CD14-positive monocyte (primary cell): ENCODE data around the gene TINAGL1. TPM values are rescaled to one million over a fixed set of nuclear protein-coding genes. Genes with fewer than 3 reads are reported as not detected.

Experiments used
- DNase-seq, 3 donors: peaks; one replicate each; pipeline ENCODE4 v3.0.0-alpha.2; 2011 to 2022
- H2AFZ ChIP-seq: 2 replicates; pipeline ENCODE4 v1.6.0; 2012; ENCODE audit warnings: mild to moderate bottlenecking, low read depth, low read length, inconsistent platforms; ENCODE audit not compliant: insufficient read depth, poor library complexity, severe bottlenecking
- H3K27ac ChIP-seq, 2 donors: 1 replicate in 1 of 2; 2 replicates in 1 of 2; pipeline ENCODE4 v1.5.1; 2012 to 2013; ENCODE audit warnings: low read length in 2 of 2, control low read depth in 1 of 2, inconsistent platforms in 1 of 2, low read depth in 1 of 2, mild to moderate bottlenecking in 1 of 2
- H3K27me3 ChIP-seq, 2 donors: one replicate each; pipeline versions ENCODE4 v1.6.0 to v1.6.1; 2011 to 2013; ENCODE audit warnings: low read length in 2 of 2; ENCODE audit not compliant: control insufficient read depth in 2 of 2, insufficient read depth in 2 of 2
- H3K36me3 ChIP-seq, 2 donors: replicated peaks in 1 of 2; 1 replicate in 1 of 2; 2 replicates in 1 of 2; pipeline versions ENCODE4 v1.5.1 to v1.6.1; 2012 to 2013; ENCODE audit warnings: low read length in 2 of 2, control low read depth in 1 of 2, inconsistent platforms in 1 of 2, mild to moderate bottlenecking in 1 of 2; ENCODE audit not compliant: insufficient read depth in 2 of 2, control insufficient read depth in 1 of 2
- H3K4me1 ChIP-seq, 2 donors: 1 replicate in 1 of 2; 2 replicates in 1 of 2; pipeline versions ENCODE4 v1.5.1 to v1.6.1; 2012 to 2013; ENCODE audit warnings: low read length in 2 of 2, control low read depth in 1 of 2, inconsistent platforms in 1 of 2, mild to moderate bottlenecking in 1 of 2, moderate library complexity in 1 of 2; ENCODE audit not compliant: insufficient read depth in 2 of 2, control insufficient read depth in 1 of 2
- H3K4me2 ChIP-seq: replicated peaks from 2 replicates; pipeline ENCODE3; 2012; ENCODE audit warnings: low read length, moderate library complexity, mild to moderate bottlenecking; ENCODE audit not compliant: poor library complexity, severe bottlenecking; ENCODE audit errors: extremely low read depth
- H3K4me3 ChIP-seq, 3 experiments: fragments of 200-600 bp in 1 of 3; sonication (generic) in 1 of 3; replicated peaks in 1 of 3; 1 replicate in 2 of 3; 2 replicates in 1 of 3; pipeline ENCODE4 v1.5.1; 2011 to 2013; ENCODE audit warnings: low read length in 3 of 3, mild to moderate bottlenecking in 3 of 3, control low read depth in 2 of 3, low read depth in 2 of 3, inconsistent platforms in 1 of 3, moderate library complexity in 1 of 3
- H3K79me2 ChIP-seq: 2 replicates; pipeline ENCODE4 v1.6.0; 2012; ENCODE audit warnings: mild to moderate bottlenecking, control low read depth, inconsistent platforms, low read length, moderate library complexity; ENCODE audit not compliant: insufficient read depth
- H3K9ac ChIP-seq: 2 replicates; pipeline ENCODE4 v1.6.0; 2017; ENCODE audit warnings: low read length, mild to moderate bottlenecking; ENCODE audit not compliant: insufficient read depth, poor library complexity, severe bottlenecking
- H3K9me3 ChIP-seq, 2 donors: replicated peaks in 1 of 2; 1 replicate in 1 of 2; 2 replicates in 1 of 2; pipeline versions ENCODE4 v1.5.1 to v1.6.1; 2012 to 2013; ENCODE audit warnings: low read length in 2 of 2, control low read depth in 1 of 2; ENCODE audit not compliant: control insufficient read depth in 1 of 2, insufficient read depth in 1 of 2
- H4K20me1 ChIP-seq: 2 replicates; pipeline ENCODE4 v1.6.0; 2012; ENCODE audit warnings: mild to moderate bottlenecking, low read length, control low read depth, moderate library complexity; ENCODE audit not compliant: insufficient read depth
- H3K27ac Mint-ChIP-seq, 7 donors: one replicate each; pipeline ENCODE4 v1.8.0; 2020; ENCODE audit warnings: mild to moderate bottlenecking in 7 of 7, mixed read lengths in 7 of 7, moderate library complexity in 6 of 7, inconsistent platforms in 2 of 7
- H3K27me3 Mint-ChIP-seq, 3 donors: one replicate each; pipeline ENCODE4 v1.8.0; 2021 to 2022; ENCODE audit warnings: low read depth in 3 of 3, mild to moderate bottlenecking in 3 of 3, mixed read lengths in 3 of 3, moderate library complexity in 3 of 3, inconsistent platforms in 1 of 3
- H3K36me3 Mint-ChIP-seq, 2 donors: one replicate each; pipeline ENCODE4 v1.8.0; 2020; ENCODE audit warnings: mixed read lengths in 2 of 2, inconsistent platforms in 1 of 2, mild to moderate bottlenecking in 1 of 2
- H3K4me1 Mint-ChIP-seq: one replicate; pipeline ENCODE4 v1.8.0; 2020; ENCODE audit warnings: mild to moderate bottlenecking, mixed read lengths
- H3K4me3 Mint-ChIP-seq, 2 donors: one replicate each; pipeline ENCODE4 v1.8.0; 2020; ENCODE audit warnings: mild to moderate bottlenecking in 2 of 2, mixed read lengths in 2 of 2, moderate library complexity in 1 of 2
- H3K9me3 Mint-ChIP-seq, 7 donors: one replicate each; pipeline ENCODE4 v1.8.0; 2020 to 2022; ENCODE audit warnings: mixed read lengths in 7 of 7, mild to moderate bottlenecking in 6 of 7, moderate library complexity in 6 of 7, inconsistent platforms in 2 of 7
- CTCF ChIP-seq: fragments of 200-600 bp; IDR thresholded peaks from one replicate; pipeline ENCODE4 v1.8.0; 2022; ENCODE audit warnings: antibody characterized with exemption, mild to moderate bottlenecking
- WGBS: methylation state at CpG from one replicate; pipeline ENCODE4 v1.1.5; 2013; ENCODE audit warnings: missing lambda C conversion rate; ENCODE audit not compliant: insufficient coverage; 5-methylcytosine and 5-hydroxymethylcytosine counted together
- intact Hi-C, 2 donors: fragments of 100-400 bp; cut with micrococcal nuclease; formaldehyde crosslinking; loops; one replicate each; pipeline versions ENCODE4 v1.15.0 to v1.15.1; 2023
- polyA plus RNA-seq, 3 donors: library from polyadenylated mRNA; depleted of rRNA in 1 of 3; unstranded in 2 of 3; stranded (reverse) in 1 of 3; fragments of 300-500 nt in 2 of 3; fragments of >200 nt in 1 of 3; fragmentation: Illumina TruSeq in 2 of 3; gene quantifications; 1 replicate in 2 of 3; 2 replicates in 1 of 3; pipeline ENCODE4 v1.2.3, GENCODE V29; 2012 to 2021

TINAGL1 gene
- polyA plus RNA-seq, 3 donors = 0.07 TPM; not detected in 2

- Histone ChIP-seq H3K9ac (no peak overlapping the region), H3K36me3 (no peaks in the 10 kb centered on the region), H2AFZ (no peak overlapping the region), H3K79me2 (no peaks in the 10 kb centered on the region), H3K27me3 (no peaks in the 10 kb centered on the region), H3K4me1 (no peaks in the 10 kb centered on the region), H4K20me1 (no peaks in the 10 kb centered on the region), H3K4me3 (no peak overlapping the region), H3K9me3 (no peaks in the 10 kb centered on the region), H3K4me2 (no peak overlapping the region), H3K27ac (no peak overlapping the region)
- Mint-ChIP-seq H3K4me3 (no peak overlapping the region), H3K36me3 (no peaks in the 10 kb centered on the region), H3K4me1 (peaks cover 11% of the 10 kb centered on the region), H3K9me3 (no peaks in the 10 kb centered on the region), H3K27me3 (peaks cover 0 to 5% (median 3%) of the 10 kb centered on the region in 3 donors), H3K27ac (no peak overlapping the region)
- no peak for DNase-seq
- intact Hi-C loops = loop anchor here in 1 of 2 donors (5.0 to 10.0 kb wide), 2 partner anchors 64 to 227 kb away; no protein-coding TSS in a partner anchor
- WGBS = 100% methylated on average over 3 of the region's 10 CpGs
- TF ChIP-seq CTCF = no peak
Measured at GRCh38 chr1:31567956-31568570, 8.3 kb upstream of the TINAGL1 start.

- Histone ChIP-seq H3K27me3 (no peaks in the 10 kb centered on the region), H3K4me3 (no peak overlapping the region), H3K79me2 (no peaks in the 10 kb centered on the region), H4K20me1 (no peaks in the 10 kb centered on the region), H3K27ac (no peak overlapping the region), H3K4me1 (no peaks in the 10 kb centered on the region), H3K4me2 (no peak overlapping the region), H2AFZ (no peak overlapping the region), H3K9me3 (no peaks in the 10 kb centered on the region), H3K36me3 (no peaks in the 10 kb centered on the region), H3K9ac (no peak overlapping the region)
- peaks cover 12% of the 10 kb centered on the region for H3K4me1 Mint-ChIP-seq
- no peak overlapping the region for H3K27ac Mint-ChIP-seq
- H3K27me3 Mint-ChIP-seq = peaks cover 0 to 3% (median 2%) of the 10 kb centered on the region in 3 donors
- TF ChIP-seq CTCF = no peak
- WGBS = 94% methylated on average over 10 of the region's 11 CpGs
- no peaks in the 10 kb centered on the region for H3K9me3 Mint-ChIP-seq
- no peak overlapping the region for H3K4me3 Mint-ChIP-seq
- intact Hi-C loops = loop anchor here in 1 of 2 donors (5.0 to 10.0 kb wide), 2 partner anchors 63 to 226 kb away; no protein-coding TSS in a partner anchor
- DNase-seq = no peak
- H3K36me3 Mint-ChIP-seq = no peaks in the 10 kb centered on the region
Measured at GRCh38 chr1:31568895-31569595, 7.3 kb upstream of the TINAGL1 start.
